HG03457 (cell line): Measurements from ENCODE around the gene ADAM15.

Experiments
- ATAC-seq: cut with Tn5 transposase; IDR thresholded peaks from one replicate; pipeline ENCODE4 v1.9.1; 2021; ENCODE audit warnings: moderate number of reproducible peaks; ENCODE audit not compliant: unreplicated experiment

The ADAM15 gene

DNA sequence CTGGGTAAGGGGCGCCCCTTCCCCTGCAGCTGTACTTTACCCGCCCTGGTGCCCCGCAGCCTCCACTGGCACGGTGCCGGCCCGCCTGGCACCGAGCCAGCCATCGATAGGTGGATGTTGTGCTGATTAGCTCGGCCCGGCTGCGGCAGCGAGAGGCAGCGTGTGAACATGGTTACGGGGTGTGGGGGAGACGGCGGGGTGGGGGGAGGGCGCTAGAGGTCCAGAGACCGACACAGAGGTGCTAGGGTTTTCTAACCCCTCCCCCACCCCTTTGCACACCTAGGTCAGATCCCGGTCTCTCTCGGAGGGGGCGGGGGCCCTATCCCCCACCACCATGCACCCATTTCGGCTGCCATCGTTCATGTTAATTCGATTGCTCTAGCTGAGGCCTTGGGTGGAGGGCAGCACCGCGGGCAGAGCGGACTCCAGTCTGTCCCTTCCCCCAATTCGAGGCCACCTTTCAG, 19.1 kb downstream of the ADAM15 start:
- ATAC-seq = no peak

DNA sequence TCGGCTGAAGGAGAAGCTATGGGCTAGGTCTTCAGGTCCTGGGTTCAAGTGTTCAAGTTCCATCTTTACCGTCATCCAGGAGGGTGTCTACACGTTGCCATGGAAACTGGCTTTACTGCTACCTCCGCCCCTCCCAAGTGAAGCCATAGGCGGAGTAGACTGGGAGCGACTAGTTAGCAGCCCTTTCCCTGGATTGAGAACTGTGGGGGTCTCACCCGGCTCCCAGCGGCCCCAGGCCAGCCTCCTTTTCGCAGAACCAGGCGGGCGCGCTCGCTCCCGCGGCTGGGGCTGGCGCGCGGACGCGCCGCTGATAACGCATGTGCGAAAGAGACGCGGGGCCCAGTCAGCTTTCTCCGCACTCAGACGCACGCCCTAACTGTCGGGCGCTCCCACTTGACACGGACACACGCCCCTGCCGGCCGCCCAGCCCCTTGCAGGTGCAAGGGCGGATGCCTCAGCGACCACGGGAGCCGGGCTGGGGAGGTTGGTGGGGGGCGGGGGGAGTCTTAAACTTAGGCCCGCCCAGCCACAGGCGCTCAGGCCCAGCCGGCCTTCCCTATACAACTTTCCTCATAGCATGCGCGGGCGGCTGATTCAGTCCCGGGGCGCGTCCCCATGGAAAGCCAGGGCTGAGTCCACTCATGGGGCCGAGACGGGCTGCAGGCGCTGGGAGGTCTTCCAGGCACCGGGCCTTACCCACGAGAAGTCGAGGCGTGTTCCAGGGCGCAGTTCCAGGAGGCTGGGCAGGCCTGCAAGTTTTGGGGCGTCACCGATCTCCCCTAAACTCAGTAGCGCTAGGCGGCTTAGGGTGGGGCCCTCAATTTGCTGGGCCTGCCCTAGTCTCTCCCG, 19.8 kb downstream of the ADAM15 start:
- ATAC-seq = no peak

DNA sequence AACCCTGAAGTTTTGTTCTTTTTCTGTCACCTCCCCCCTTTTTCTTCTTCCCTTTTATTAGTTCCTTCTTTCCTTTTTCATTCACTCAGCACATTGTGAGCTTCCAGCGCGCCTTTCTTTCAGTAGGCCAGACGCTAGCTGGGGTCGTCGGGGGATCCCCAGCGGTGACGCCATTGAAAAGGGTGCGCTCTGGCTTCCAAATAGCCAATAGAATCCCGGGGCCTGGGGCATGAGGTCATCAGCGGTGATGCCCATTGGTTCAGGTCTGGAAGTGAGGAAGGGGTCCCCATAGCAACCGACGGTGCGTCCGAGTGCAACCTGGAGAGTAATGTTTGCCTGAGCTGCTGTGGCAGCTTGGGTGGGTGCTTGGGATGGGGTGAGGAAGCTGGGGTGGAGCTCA, 20.6 kb downstream of the ADAM15 start:
- ATAC-seq = no peak

DNA sequence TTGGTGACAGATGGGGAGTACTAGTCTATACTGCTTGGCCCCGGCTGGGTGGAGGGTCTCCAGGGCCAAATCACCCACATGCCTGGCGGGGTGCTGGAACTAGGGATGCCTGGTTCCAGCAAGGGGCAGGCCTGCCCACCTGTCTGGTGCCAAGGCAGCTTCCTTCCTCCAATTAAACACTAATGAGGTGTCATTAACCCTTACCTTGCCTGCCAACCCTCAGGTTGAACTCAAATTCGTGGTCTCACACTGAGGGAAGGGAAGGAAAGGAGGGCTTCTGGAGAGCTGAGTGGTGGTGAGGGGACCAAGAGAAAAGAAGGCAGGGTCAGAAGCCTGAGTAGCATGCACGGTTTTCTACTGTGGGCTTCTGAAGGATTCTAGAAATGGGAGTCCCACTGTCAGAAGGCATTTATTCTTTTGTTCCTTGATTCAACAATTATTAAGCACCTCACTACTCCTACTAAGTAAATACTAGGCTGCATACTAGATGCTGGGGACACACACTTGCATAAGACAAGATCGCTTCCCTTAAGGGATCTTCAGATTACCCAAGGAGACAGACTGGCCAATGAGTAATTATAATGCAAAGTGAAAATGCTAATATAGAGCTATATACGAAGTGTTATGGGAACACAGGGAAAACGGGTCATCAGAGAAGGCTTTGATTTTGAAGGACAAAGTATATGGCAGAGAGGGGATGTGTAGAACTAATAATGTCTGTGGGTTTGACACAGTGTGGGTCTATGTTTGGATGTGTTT, 21.6 kb downstream of the ADAM15 start:
- no peak for ATAC-seq

DNA sequence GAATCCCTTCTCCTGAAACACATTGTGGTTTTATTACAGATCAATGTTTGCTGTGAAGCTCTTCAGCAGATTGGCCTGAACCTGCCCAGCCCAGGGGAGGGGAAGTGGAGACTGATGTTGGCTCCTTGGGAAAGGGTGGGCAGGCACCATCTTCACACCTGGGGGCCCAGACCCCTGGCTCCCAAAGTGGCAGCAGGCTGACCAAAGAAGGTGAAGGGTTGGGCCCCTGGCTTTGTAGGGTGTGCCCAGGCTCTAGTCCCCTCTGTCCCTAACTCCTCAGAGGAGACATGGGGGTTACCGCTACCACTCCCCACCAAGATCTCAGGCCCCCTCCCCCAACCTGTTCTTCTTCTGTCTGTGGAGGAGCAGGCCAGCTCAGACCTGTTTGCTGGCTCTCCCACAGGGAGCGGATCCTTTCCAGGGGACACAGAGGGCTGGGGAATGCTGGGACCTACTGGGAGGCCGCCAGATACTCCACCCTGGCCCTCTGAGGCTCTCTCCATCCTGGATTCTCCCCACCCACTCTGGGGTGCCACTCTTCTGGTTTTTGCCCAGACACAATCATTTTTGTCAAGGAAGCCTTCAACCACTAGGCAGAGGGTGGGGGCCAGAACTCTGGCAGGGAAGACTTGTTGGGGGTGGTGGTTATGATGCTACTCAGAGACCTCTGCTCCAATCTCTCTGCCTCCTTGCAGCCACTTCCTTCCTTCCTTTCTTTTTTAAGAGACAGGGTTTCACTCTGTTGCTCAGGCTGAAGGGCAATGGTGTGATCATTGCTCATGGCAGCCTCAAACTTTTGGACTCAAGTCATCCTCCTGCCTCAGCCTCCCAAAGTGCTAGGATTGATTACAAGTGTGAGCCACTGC, 22.5 kb downstream of the ADAM15 start:
- ATAC-seq = no peak

DNA sequence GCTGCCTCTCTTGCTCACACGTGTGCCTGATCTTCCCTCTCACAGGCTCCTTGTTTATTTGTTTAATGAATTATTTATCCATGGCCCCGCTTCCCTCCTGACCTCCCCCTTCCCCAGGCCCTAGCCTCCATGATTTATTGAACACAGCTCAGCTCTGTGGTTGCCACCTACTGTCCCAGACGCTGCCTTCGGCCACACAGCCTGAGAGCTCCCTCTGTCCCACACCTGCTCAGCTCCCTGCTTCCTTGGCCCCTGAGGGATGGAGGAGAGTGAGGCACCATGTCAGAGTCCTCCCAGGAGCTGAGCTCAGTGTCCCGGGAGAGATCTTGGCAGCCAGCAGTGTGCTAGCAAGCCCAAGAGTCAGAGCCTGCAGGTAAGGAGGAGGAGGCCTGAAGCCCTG, 24.4 kb downstream of the ADAM15 start:
- no peak for ATAC-seq

DNA sequence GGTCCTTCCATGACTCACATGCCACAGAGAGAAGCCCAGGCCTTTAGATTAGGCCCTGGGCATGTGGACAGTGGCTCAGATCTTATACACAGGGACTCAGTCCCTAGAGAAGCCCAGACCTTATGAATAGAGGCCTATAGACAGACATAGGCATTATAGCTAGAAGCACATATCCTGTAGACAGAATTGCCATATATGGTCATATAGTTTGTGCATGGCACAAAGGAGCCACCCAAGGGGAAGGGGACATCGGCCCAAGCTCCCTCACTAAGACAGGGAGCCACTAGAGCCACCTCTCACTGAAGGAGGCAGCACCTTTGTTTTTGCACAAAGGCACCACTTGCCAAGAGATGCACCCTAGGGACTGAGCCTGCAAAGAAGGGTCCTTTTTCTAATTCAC, 25.3 kb downstream of the ADAM15 start:
- no peak for ATAC-seq

DNA sequence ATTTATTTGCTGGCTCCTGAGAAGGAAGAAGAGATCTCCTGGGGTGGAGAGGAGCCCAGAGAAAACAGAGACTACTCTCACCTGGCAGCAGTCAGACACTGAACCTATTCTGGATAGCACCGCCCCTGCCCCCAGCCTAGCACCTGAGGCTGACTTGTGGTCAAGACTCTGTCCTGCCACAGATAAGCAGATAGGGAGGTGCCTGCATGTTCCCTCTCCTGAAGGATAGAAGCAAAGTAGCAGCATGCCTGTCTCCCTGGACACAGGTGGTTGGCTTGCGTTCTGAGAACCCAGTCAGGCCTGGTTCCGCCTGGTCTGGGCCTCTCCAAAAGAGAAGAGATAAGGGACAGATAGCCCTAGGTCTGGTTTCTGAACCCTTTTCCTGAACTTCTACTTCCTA, 26.2 kb downstream of the ADAM15 start:
- no peak for ATAC-seq

DNA sequence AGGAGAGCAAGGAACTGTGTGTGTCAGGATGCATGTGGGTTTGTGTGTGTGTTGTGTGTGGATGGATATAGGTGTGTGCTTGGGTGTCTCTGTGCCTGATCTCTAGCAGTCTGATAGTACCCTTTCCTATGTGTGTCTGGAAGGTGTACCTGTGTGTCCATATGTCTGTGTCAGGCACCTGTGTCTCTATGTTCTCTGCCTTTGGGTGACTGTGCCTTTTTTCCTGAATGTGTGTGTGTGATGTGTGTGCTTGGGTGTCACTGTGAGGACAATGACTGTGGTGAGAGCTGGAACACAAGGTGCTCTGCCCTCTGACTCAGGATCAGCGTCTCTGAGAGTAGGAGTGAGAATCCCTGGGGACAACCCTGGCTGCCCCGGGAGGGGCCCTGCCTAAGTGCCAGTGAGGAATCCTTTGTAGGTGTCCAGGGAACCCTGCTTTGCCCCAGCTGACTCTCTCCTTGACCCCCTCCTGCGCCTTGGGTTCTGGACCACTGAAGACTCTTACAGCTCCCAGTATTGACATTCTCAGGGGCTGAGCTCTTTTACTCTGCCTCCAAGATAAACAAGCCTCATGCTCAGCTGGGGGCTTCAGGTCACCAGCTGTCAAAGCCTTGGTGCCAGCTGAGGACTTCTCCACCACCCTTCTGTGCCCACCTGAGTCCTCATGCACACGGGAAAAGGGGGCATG, 26.8 kb downstream of the ADAM15 start:
- ATAC-seq = no peak

DNA sequence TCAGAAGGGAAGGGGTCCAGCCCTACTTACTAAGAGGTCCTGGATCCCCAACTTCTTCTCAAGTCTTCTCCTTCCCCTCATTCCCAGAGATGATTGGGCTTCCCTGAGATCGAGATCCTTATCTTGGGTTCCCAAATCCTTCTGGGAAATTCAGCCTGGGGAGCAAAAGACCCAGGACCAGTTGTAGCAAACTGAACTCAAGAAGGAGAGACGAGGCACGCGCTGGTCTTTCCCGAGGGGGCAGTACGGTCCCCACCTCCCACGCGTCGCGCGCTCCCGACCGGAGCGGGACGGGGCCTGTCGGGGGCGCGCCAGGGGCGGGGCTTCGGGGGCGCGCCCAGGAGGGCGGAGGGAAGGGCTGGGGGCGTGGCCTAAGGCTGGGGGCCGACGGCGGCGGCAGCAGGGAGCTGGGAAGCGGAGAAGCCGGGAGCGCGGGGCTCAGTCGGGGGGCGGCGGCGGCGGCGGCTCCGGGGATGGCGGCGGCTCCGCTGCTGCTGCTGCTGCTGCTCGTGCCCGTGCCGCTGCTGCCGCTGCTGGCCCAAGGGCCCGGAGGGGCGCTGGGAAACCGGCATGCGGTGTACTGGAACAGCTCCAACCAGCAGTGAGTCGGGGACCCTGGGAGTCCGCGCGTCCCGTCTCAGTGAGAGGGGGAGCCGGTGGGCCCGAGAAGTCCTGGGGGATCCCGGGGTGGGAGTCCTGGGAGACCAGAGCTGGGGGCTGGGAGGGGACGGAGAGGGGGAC, 27.5 kb downstream of the ADAM15 start, which contains the start of gene EFNA3:
TSS of gene EFNA3 (plus strand) at position 369 of the 741 bp plus-strand sequence. CDS start at position 474, 105 bp downstream.
- no peak for ATAC-seq

DNA sequence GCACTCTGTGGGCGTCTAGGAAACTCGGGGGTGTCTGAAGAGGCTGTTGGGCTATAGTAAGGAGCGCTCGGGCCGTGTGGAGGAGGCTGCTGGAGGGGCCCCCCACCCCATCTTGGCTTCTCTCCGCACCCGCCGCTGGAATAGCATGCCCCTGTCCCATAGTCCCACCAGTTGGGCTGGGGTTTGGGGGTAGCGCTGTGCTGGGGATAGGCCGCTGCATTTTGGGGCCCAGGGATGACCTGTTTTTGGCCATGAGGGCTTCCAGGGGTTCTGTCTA, 28.0 kb downstream of the ADAM15 start:
- ATAC-seq = no peak

DNA sequence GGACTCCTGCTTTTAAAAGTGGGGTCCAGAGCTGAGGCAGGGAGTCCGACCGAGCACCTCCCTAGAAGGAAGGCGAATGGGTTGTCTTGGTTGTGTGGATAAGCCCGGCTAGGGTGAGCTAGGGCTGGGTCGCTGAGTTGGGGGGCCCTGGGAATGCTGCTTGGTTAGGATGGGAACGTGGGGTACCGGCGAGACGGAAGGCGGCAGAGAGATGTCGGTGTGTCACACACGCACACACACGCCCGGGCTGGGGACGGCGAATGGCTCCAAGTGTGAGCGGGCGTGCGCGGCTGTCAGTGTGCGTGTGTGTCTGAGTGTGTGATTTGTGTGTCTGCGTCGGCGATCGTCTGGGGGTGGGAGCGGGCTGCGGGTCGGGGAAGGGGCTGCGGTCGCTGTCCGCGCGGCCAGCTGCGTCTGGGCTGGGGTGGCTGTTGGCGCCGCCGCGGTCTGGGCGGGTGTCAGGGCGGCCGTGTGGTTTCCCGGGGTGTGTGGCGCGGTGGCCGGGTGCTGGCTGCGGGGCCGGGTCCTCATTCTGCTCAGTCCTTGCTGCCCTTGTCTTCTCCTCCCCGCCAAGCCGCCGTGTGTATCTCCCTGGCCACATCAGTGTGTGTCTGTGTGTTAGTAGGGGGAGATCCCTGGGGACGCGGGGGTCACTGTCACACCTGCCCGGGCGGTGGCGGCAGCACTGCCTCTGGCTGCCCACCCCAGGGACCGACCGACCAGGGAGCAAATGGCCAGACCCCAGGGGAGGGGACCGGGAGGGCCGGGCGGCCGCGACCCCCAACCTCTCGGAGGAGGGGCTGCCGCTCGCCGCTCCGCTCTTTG, 28.6 kb downstream of the ADAM15 start:
- no peak for ATAC-seq

DNA sequence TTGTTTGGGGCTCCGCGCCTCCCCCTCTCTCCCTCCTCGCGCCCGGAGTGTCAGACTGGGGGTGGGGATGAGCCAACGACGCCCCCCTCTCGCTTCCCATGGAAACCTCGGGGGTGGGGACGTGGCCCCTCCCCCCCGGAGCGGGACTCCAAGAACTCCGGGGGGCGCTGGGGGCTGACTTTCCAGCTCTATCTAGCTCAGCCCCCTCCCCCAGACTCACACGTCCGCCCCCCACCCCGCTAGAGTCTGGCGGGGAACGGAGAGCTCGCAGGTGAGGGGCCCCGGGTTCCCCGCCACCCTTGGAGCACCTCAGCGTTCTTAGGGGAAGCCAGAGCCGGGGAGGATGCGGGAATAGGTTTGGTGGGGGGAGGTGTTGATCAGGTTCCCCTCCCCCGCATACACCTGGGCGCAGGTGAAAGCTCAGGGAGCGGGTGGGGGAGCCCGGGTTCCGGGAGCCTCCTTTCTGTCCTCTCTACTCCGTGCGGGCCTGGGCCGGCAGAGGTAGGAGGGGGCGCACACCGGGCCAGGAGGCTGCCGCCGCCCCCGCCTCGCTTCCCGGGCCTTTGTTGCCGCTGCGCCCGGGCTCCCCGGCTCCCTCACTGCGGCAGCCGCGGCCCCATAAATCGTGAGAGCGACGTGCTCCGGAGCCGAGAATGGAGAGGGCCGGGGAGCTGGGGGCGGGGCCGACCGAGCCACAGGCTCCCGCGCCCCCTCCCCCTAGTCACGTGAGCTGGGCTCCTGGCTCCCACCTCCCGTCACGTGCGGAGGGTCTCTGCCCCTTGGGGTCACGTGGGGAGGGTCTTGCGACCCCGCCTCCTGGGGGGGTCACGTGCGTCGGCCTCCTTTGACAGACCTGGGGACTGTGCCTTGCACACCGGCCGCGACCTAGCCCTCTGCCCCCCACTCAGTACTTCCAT, 29.5 kb downstream of the ADAM15 start:
- ATAC-seq = no peak

DNA sequence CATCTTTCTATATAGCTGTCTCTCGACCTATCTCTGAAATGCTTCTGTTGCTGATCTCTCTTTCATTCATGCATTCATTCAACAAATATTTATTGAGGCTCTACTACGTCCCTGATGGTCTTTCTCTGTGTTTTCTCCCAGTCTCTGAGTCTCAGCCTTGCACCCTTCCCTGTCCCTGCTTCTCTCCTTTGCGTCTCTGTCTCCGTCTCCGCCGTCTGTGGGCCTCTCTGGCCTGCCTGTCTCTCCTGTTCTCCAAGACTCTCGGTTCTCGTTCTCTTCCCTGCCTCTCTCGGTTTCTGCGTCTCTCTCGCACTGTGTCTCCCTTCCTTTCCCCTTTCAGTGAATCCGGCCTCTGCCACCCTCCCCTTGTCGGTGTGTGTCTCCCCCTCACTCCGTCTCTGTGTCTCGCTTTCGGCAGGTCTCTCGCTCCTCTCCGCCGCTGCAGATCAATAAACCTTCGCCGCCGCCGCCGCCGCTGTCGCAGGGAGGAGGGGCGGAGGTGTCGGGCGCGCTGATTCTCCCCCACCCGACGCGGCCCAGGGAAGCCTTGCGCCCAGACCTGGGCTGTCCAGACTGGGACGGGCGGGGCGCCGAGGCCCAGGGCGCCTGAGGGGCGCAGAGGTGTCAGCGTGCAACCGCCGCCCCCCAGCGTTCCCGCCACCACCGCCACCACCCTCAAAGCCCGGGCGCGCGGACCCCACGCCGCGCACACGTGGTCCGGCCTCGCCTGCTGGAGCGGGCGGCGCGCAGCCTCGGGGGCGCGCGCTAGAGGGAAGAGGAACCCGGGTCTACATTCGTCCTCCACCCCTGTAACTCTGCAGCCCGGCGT, 30.6 kb downstream of the ADAM15 start:
- ATAC-seq = no peak

DNA sequence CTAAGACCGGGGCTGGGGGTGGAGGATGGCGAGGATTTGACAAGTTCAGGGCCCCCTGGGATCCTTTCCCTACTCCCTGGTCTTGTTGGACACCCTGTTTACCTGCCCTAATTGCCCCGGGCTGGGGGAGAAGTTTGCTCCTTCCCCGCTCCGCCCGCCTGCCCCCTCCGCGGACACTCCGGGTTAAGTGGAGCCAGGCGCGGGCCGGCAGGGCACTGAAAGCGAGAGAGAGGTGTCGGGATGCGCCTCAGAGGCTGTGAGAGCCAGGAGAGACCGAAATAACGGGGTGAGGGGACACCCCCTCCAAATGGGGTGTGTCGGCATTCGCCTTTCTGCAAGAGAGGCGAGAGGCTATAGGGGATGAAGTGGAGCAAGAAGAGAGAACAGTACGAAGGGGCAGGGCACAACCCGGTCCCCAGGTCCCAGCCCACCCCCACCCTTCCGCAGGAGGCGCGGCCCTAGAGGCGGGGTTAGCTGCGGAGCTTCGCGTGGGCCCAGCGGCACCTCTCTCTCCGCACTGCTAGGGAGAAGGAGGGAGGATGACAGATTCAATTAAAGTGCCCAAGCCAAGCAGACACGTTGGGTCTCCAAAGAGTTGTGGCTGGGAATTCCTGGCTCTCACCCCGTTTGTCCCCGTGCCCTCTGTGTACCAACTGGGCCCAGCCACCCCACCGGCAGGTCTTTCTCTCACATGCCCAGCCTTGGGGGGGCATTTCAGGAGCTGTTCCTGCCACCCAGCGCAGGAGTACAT, 31.4 kb downstream of the ADAM15 start:
- no peak for ATAC-seq

DNA sequence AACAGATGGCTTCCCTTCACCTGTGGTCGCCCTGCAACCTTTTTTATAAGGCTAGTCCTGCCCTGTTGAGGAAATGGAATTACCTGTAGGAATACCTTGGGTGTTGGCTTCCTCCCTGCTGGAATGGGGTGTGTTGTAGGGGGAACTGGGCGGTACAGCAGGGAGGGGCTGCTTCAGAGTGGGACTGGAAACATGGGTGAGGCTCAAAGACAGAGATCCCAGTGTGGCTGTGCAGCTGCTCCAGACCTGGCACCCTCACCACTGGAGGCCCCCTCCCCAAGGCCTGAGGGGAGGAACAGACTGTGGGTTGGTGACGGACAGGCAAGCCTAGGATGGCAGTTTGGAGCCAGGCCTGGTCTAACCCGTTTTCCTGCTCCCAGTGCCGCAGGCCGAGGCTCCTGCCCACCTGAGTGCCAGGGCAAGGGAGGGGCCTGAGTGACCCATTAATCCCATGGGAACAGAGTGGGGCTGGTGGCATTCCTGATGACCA, 32.0 kb downstream of the ADAM15 start:
- ATAC-seq = no peak
